HAP-1 (cell line): Measurements from ENCODE around the gene TRAM2.
A peak's percentile ranks its signal among the peaks of the same experiment; 100 is the strongest.

Experiments used
- DNase-seq, 2 experiments: peaks; one replicate each; pipeline ENCODE4 v3.0.0-alpha.2; 2016 to 2020; ENCODE audit warnings: low spot score in 2 of 2
- H3K27me3 ChIP-seq: fragments of 250-450 bp; sonication (Bioruptor Pico); 2 replicates; pipeline ENCODE4 v1.5.1; 2020; ENCODE audit warnings: low read depth, mild to moderate bottlenecking, moderate library complexity
- H3K36me3 ChIP-seq: fragments of 250-450 bp; sonication (Bioruptor Pico); replicated peaks from 2 replicates; pipeline ENCODE4 v1.5.1; 2020; ENCODE audit warnings: mild to moderate bottlenecking
- H3K4me1 ChIP-seq: fragments of 250-450 bp; sonication (Bioruptor Pico); 2 replicates; pipeline ENCODE4 v1.5.1; 2020; ENCODE audit warnings: mild to moderate bottlenecking
- H3K4me3 ChIP-seq: fragments of 250-450 bp; sonication (Bioruptor Pico); 2 replicates; pipeline ENCODE4 v1.5.1; 2020; ENCODE audit warnings: mild to moderate bottlenecking, moderate library complexity
- H3K9me3 ChIP-seq: fragments of 250-450 bp; sonication (Bioruptor Pico); 2 replicates; pipeline ENCODE4 v1.5.1; 2020; ENCODE audit warnings: mild to moderate bottlenecking, moderate library complexity
- in situ Hi-C: fragments of 300-500 bp; cut with MboI; formaldehyde crosslinking; loops from 3 replicates; pipeline ENCODE4 v1.14.3; 2020; ENCODE audit warnings: low sequenced_read_pairs, inconsistent platforms, mixed read lengths

The TRAM2 gene

DNA sequence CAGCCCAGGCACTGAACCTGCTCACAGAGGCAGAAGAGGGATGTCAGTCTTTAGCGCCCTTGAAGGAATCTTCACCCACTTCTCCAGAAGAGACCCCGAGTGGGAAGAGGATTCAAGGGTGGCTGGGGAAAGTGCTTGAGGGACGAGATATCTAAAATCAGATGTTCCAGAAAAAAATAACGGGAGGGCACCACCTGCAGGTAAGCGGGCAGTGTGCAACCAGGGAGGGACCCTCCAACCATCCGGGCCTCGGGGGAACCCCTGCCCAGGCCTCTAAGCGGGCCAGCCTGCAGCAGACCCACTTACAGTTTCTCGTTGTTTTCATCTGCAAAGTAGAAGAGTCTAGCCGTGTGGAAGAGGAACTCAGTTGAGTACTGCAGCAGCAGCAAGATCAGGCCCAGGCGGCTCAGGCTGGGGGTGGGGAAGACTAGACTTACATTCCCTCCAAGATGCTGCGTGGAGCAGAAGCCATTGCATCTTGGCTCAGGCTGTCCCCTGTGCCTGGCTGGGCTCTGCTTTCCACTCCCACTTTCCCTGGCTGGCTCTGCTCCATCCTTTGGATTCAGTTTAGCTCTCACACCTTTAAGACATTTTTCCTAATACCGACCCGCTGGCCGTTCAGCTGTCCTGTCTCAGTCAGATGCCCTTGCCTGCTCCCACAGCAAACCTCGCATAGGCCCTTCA lies 71.0 kb downstream of the TRAM2 start:
- no peaks in the 10 kb centered on the region for H3K9me3 ChIP-seq
- no peaks in the 10 kb centered on the region for H3K27me3 ChIP-seq
- H3K4me1 ChIP-seq: peaks cover 17% of the 10 kb centered on the region
- no peak overlapping the region for H3K4me3 ChIP-seq
- peaks cover 28% of the 10 kb centered on the region for H3K36me3 ChIP-seq
- in situ Hi-C loops: no loop called here
- DNase-seq: no peak

DNA sequence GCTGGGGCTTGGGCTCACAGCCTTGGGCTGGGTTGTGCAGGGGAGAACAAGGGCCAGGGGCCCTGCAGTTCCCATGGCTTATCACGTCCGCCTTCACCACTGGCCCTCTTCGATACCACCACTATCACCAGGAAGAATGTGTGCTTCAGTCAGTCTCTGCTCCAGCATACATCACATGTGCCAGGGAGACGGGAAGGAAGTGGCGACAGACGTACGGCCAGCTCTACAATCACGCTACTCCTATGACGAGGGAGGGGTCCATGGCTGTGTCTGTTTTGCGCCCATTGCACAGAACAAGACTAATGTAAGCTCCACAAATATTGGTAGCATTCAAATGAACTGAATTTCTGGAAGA lies 72.1 kb downstream of the TRAM2 start:
- no peaks in the 10 kb centered on the region for H3K27me3 ChIP-seq
- no peaks in the 10 kb centered on the region for H3K9me3 ChIP-seq
- no peak overlapping the region for H3K4me3 ChIP-seq
- peaks cover 6% of the 10 kb centered on the region for H3K4me1 ChIP-seq
- DNase-seq: no peak
- in situ Hi-C loops: no loop called here
- peaks cover 20% of the 10 kb centered on the region for H3K36me3 ChIP-seq

DNA sequence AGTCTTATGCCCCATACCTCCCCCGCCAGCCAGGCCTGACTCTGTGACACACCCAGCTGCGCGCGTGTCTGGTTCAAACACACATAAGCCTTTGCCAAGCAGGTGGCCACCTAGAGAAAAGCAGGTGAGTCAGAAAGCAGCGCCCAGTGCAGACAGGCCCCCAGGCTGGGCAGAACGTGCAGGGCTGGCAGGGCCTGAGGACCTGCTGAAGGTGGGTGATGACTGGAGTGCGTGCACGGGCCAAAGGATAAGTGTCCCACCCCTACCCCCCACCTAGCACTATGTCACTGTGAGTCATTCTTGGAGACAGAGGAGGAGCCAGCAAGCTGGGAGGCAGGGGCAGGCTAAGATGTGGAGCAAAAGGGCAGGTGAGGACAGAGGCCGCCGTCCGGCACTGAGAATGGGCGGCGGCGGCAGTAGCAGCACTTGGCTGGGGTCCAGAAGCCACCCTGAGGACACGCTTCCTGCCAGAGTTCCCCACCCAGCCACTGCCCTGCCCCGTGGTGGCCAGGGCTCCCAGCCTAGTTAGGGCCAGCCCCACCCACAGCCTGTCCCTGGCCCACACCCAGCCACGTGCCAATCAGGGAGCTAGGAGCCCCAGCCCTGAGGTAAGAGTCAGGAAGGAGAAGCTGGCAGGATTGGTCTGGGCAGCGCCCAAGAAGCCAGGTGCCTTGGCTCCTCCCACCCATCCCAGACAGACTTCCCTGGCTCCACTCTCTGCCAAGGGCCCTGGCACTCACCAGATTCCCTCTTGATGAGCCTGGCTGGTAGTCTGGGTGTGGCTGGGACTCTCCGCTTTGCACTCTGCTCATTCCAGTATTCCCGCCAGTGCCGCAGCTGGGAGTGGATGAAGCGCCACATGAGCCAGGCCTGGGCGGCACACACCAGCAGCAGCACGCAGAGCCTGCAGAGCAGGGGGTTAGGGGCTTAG lies 72.7 kb downstream of the TRAM2 start:
- Histone ChIP-seq H3K9me3 (no peaks in the 10 kb centered on the region), H3K4me1 (peaks cover 10% of the 10 kb centered on the region), H3K27me3 (no peaks in the 10 kb centered on the region), H3K36me3 (peaks cover 14% of the 10 kb centered on the region), H3K4me3 (no peak overlapping the region)
- in situ Hi-C loops: no loop called here
- DNase-seq: peak; percentile 9 to 59

DNA sequence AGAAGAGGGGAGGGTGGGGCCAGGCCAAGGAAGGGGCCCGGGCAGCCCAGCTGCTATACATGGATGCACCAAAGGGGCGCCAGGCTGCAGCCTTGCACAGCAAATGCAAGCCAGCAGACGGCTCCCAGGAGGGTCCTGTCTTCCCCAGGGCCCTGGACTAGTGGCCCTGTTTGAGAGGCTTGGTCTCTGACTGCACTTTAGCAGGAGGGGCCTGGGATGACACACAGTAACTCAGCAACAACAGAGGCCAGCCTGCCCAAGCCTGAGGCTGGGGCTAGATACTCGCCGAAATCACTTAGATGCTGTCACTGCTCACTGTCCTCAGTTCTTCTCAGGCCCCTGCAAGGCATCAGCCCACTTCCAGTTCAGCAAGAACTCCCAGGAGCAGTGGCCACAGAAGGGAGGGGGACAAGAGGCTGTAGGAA lies 73.5 kb downstream of the TRAM2 start:
- Histone ChIP-seq H3K4me1 (peaks cover 14% of the 10 kb centered on the region), H3K4me3 (no peak overlapping the region), H3K27me3 (no peaks in the 10 kb centered on the region), H3K36me3 (peaks cover 8% of the 10 kb centered on the region), H3K9me3 (no peaks in the 10 kb centered on the region)
- DNase-seq: no peak
- in situ Hi-C loops: no loop called here

DNA sequence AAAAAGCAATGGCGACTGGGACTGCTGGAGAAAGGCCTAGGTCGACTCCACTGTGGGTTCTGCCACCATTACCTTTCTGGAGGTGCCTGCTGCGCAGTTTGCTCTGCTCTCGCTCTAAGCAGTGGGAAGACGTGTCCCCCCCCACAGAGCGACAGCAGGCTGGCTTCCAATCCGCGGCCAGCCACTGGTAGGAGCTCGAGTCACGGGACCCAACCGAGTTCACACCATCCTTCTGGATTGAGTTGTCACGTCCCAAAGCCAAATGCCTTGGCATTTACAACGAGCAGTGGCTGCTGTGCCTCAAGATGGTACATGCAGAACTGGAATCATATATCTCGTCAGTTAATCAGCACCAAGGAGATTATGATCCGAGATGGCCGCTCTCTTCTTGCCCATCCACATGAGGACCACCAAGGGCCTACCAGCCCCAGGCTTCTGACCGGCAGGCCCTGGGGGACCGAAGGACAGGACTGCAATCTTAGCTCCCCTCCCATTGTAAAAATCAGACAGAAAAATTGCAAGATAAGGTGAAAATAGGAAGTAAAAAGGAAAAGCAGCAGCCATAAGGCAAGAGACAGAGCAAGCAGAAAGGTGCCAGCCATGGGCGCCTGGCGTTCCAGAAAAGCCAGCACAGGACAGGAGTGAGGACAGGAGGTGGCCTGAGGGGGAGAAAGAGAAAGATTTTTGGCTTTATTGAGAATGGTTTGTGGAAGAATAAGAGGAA lies 74.4 kb downstream of the TRAM2 start:
- no peak overlapping the region for H3K4me3 ChIP-seq
- H3K9me3 ChIP-seq: no peaks in the 10 kb centered on the region
- in situ Hi-C loops: no loop called here
- H3K36me3 ChIP-seq: peaks cover 5% of the 10 kb centered on the region; the same call in 1 of the 2 replicates
- DNase-seq: no peak
- no peaks in the 10 kb centered on the region for H3K27me3 ChIP-seq
- H3K4me1 ChIP-seq: peaks cover 14% of the 10 kb centered on the region

DNA sequence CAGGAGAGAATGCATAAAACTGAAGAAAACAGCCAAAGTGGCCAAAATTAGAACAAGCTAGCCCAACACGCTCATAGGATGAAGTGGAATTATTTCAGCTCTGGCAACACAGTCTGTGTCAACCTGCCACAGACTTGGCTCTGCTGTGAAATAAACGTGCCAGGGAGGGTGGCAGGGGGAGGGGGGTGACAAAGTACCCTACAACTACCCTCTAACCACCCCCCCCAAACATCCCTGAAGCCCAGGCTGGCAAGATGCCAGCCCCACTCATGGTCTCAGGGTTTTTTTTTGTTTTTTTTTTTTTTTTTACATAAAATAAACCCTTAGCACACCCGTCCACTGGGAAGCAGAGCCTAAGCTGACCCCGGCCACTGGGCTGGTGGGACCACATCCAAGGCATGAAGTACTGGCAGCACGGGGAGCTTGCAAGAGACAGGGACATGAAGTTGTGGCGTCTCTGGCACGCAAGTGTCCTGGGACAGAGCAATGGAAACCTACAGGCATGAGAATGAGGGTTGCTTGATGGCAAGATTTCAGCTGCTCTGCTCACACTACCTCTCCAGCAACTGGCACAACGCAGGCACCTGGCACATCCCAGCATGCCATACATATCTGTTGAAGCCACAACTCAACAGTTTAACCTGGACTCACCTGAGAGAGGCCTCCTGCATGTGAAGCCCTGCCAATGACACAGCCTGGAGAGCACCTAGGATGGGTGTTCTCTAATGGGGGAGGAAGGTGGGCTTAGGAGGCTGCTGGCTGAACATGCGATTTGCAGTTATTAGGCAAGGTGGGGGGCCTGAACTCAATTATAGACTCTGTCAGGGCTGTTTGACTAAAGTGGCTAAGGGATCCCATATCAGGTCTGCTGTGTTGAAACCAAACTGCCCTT lies 76.4 kb downstream of the TRAM2 start:
- H3K27me3 ChIP-seq: no peaks in the 10 kb centered on the region
- no peak overlapping the region for H3K4me3 ChIP-seq
- H3K36me3 ChIP-seq: peaks cover 5% of the 10 kb centered on the region; the same call in 1 of the 2 replicates
- in situ Hi-C loops: no loop called here
- DNase-seq: no peak
- H3K9me3 ChIP-seq: no peaks in the 10 kb centered on the region
- H3K4me1 ChIP-seq: peaks cover 14% of the 10 kb centered on the region

DNA sequence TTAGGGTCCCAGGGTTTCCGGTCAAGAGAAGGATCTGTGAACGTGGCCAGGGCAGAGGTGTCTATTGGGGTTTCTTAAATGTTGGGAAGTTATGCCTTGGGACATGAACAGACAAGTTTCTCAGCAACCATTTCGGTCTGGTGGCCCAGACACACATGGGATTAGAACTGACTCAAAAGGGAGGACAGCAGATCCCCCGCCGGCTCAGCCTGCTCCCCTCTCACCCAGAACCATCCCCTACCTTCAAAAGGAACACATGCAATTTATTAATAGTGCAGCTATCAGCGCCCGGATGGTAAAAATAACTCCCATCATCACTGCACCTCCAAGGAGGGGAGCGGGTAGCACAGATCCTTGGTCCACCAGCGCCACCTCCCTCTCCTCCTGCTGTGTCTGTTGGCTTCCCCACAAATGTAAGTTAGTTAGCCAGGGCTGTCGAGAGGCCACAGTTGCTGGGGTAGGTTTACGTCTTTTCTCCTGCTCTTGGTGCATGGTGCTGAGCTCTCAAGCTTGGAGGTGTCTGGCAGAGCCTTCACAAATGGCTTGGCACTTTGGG lies 77.1 kb downstream of the TRAM2 start:
- H3K4me3 ChIP-seq: no peak overlapping the region
- peaks cover 5% of the 10 kb centered on the region; the same call in 1 of the 2 replicates for H3K36me3 ChIP-seq
- DNase-seq: no peak
- H3K27me3 ChIP-seq: no peaks in the 10 kb centered on the region
- in situ Hi-C loops: no loop called here
- H3K9me3 ChIP-seq: no peaks in the 10 kb centered on the region
- H3K4me1 ChIP-seq: peaks cover 14% of the 10 kb centered on the region

DNA sequence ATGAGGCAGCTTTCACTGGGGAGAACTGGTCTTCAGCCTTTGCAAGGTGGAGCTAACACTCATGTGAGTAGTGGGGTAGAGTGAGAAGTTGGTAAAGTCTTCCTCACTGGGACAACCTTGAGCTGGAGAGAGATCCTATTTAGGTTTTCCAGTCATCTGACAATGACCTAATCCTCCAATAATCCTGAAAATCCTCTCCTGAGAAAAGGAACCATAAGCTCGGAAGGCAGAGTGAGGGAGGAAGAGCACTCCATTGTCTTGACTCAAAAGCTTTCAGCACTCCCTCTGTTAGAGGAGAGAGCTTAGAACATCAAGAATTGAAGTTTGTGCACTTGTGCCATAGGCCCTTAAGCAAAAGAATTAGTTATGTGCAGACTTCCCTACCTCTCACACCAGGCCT lies 77.8 kb downstream of the TRAM2 start:
- peak in 1 of 2 experiments; percentile 36 for DNase-seq

GRCh38 chr6:52498538-52499017 lies 78.3 kb downstream of the TRAM2 start:
- in situ Hi-C loops: no loop called here
- H3K9me3 ChIP-seq: no peaks in the 10 kb centered on the region
- no peak overlapping the region for H3K4me3 ChIP-seq
- H3K4me1 ChIP-seq: peaks cover 9% of the 10 kb centered on the region
- peaks cover 5% of the 10 kb centered on the region; the same call in 1 of the 2 replicates for H3K36me3 ChIP-seq
- H3K27me3 ChIP-seq: no peaks in the 10 kb centered on the region
- no peak for DNase-seq

More for the DNA sequence above, 77.8 kb downstream of the TRAM2 start:
- H3K27me3 ChIP-seq: no peaks in the 10 kb centered on the region
- peaks cover 12% of the 10 kb centered on the region for H3K4me1 ChIP-seq
- peaks cover 5% of the 10 kb centered on the region; the same call in 1 of the 2 replicates for H3K36me3 ChIP-seq
- H3K4me3 ChIP-seq: no peak overlapping the region
- in situ Hi-C loops: no loop called here
- no peaks in the 10 kb centered on the region for H3K9me3 ChIP-seq

GRCh38 chr6:52497652-52498408 lies 79.0 kb downstream of the TRAM2 start:
- no peak for DNase-seq
- H3K27me3 ChIP-seq: no peaks in the 10 kb centered on the region
- in situ Hi-C loops: no loop called here

GRCh38 chr6:52496631-52497030 lies 80.2 kb downstream of the TRAM2 start:
- DNase-seq: no peak

More at GRCh38 chr6:52497652-52498408, 79.0 kb downstream of the TRAM2 start:
- Histone ChIP-seq H3K36me3 (peaks cover 5% of the 10 kb centered on the region; the same call in 1 of the 2 replicates), H3K4me1 (peaks cover 9% of the 10 kb centered on the region), H3K9me3 (no peaks in the 10 kb centered on the region), H3K4me3 (no peak overlapping the region)

DNA sequence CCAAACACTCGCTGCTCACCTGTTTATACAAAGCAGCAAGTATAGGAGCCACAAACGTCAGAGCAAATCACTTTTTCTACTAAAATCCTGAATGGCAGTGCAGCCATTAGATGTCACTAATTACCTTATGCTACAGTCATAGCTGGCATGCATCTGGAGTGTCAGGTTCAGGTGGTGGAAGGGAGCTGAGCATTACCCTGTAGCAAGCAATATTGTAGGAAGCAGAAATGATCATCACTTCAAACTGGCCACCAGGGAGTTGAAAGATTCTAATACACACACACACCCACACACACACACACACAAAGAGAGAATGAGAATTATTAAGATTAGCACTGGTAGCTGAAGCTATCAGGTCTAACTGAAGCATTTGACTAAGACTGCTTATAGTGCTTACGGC lies 80.9 kb downstream of the TRAM2 start:
- peaks cover 9% of the 10 kb centered on the region for H3K4me1 ChIP-seq
- H3K36me3 ChIP-seq: no peaks in the 10 kb centered on the region
- no peak overlapping the region for H3K4me3 ChIP-seq
- no peaks in the 10 kb centered on the region for H3K9me3 ChIP-seq
- DNase-seq: no peak
- in situ Hi-C loops: no loop called here
- H3K27me3 ChIP-seq: no peaks in the 10 kb centered on the region

More at GRCh38 chr6:52496631-52497030, 80.2 kb downstream of the TRAM2 start:
- Histone ChIP-seq H3K27me3 (no peaks in the 10 kb centered on the region), H3K9me3 (no peaks in the 10 kb centered on the region), H3K4me3 (no peak overlapping the region), H3K4me1 (peaks cover 9% of the 10 kb centered on the region), H3K36me3 (no peaks in the 10 kb centered on the region)
- in situ Hi-C loops: no loop called here
